ENCODE data around the gene PABPN1L.
"Not testable (repeated sequence)": the region's sequence is repeated elsewhere in the genome, so short reads cannot be mapped to it uniquely, and the experiment has no call there.

The PABPN1L gene

GRCh38 chr16:88825146-88825545 lies 41.3 kb downstream of the PABPN1L start:
- DNase-seq: no peak

GRCh38 chr16:88824256-88825077 lies 42.0 kb downstream of the PABPN1L start:
- DNase-seq: no peak

GRCh38 chr16:88823646-88824045 lies 42.8 kb downstream of the PABPN1L start:
- DNase-seq: not testable (repeated sequence)

- DNase-seq: no peak
Measured at GRCh38 chr16:88822281-88823040, 44.0 kb downstream of the PABPN1L start.

GRCh38 chr16:88821168-88821850 lies 45.2 kb downstream of the PABPN1L start:
- no peak for DNase-seq

DNA sequence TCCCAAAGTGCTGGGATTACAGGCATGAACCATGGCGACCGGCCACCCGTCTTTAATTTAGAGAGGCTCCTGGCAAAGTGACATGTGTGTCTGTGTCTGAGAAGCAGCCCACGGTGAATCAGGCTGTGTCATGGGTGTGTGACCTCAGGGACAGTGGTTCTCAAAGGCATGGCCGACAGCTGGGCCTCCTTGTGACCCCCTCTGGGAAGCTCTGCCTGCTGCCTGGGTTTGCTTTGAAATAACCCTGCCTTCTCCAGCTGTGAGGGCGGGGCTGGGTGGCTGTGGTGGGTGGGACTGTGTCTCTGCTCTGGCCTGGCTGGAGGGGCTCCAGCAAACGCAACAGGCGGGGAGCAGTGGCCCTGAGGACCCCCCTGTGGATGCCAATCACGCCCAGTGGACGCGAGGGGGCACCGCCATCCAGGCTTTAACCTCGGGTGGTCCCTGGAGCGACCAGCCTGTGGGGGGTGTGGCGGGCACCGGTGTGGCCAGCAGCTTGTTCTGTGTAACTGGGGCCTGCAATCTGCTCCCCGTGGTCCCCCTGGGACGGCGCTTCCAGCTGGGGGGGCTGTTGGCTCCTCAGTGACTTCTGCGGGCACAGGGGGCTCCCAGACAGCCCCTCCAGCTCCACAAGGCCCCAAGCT lies 46.0 kb downstream of the PABPN1L start:
- DNase-seq: no peak

DNA sequence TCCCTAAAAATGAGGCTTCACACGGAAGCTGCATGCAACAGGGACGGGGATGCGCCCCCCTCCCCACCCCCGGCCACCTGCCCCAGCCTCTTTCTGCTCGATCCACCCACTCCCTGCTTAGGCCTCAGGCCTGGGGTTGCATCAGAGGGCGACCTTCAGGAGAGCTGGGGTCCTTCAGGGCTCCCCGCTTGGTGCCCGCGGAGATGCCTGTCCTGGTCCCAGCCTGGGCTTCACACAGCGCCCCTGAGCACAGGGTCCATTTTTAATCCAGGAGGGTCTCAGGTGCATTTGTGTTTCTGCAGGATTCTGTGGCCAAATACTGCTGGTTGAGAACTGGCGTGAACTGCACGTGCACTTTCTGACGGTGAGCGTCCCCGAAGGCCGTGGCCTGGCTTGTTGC lies 47.3 kb downstream of the PABPN1L start:
- no peak for DNase-seq

DNA sequence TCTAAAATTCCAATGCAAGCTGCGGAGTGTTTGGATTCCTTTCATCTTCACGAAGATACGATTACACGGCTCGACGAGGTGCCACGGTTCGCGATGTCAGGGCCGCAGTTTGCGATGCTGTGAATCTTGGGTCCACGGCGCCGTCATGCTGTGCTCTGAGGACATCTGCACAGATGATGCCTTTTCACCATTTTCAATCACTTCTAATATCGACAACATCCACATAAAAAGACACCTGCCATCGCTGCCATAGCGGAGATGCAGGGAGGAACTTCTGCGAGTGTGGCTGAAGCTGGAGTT lies 47.9 kb downstream of the PABPN1L start:
- DNase-seq: no peak

- no peak for DNase-seq
Measured at GRCh38 chr16:88817785-88818574, 48.5 kb downstream of the PABPN1L start.

DNA sequence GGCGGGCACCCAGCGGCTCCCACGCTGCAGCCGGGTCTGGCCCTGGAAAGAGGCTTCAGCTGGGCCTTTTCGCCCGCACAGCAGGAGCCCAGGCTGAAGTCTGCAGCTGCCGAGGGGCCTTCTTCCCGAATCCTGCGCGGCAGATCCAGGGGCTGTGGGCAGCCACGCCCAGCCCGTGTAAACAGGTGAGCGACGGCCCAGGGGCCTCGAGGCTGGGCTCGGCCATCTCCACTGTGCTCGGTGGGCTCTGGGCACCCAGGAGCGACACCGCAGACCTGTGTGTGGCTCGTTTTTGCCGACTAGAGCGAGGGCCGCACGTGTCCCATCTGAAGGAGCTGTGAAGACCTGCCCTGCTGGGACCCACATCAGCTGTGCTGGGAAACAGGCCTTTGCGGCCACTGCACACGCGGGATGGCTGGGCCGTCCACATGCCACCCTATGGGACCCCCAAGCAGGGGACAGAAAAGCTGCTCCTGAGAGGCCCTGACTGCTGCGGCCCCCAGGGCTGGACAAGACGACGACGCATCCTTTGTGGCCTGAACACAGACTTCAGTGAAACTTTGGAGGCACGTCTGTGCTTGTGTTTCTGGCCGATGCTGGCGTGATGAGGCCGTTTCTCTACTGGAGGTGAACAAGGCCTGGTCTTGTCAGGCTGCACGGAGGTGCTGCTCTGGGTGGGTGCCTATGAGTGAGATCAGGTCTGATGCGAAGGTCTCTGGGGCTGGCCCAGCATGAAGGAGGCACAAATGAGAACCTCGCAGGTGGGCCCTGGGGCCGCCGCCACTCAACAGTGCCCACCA lies 49.5 kb downstream of the PABPN1L start:
- no peak for DNase-seq

- DNase-seq: no peak
Measured at GRCh38 chr16:88815901-88816589, 50.4 kb downstream of the PABPN1L start.

GRCh38 chr16:88815227-88815626 lies 51.2 kb downstream of the PABPN1L start:
- no peak for DNase-seq

- no peak for DNase-seq
Measured at GRCh38 chr16:88814144-88814502, 52.3 kb downstream of the PABPN1L start.

All from inflammatory macrophage (primary cell).